HepG2 (cell line): ENCODE data around the gene MSMB. TPM values are rescaled to one million over a fixed set of nuclear protein-coding genes. Genes with fewer than 3 reads are reported as not detected.
A peak's percentile ranks its signal among the peaks of the same experiment; 100 is the strongest.

ENCODE experiments used
- ARID2 ChIP-seq: sonication (generic); formaldehyde crosslinking; IDR thresholded peaks from 2 replicates; pipeline ENCODE4 v1.8.1; 2022; ENCODE audit warnings: mild to moderate bottlenecking, missing genetic modification reagents, borderline replicate concordance
- ESRRA ChIP-seq: sonication (generic); formaldehyde crosslinking; IDR thresholded peaks from 2 replicates; pipeline ENCODE4 v1.5.1; 2020; ENCODE audit warnings: mild to moderate bottlenecking, low read depth, missing genetic modification reagents
- KDM1A ChIP-seq: IDR thresholded peaks from 2 replicates; pipeline ENCODE4 v1.6.1; 2016; ENCODE audit warnings: missing compliant biosample characterization
- POGK ChIP-seq: sonication (generic); formaldehyde crosslinking; conservative IDR thresholded peaks from 2 replicates; pipeline ENCODE4 v1.8.0; 2022; ENCODE audit warnings: mild to moderate bottlenecking, moderate library complexity, missing genetic modification reagents
- PTBP1 ChIP-seq: fragments of 200-400 bp; formaldehyde crosslinking; IDR thresholded peaks from 2 replicates; pipeline ENCODE4 v1.6.1; 2018; ENCODE audit warnings: low read length, low read depth; ENCODE audit not compliant: poor library complexity, severe bottlenecking
- YEATS4 ChIP-seq: sonication (generic); formaldehyde crosslinking; IDR thresholded peaks from 2 replicates; pipeline ENCODE4 v1.4.0; 2020; ENCODE audit warnings: missing genetic modification reagents, borderline replicate concordance
- ZFY ChIP-seq: sonication (generic); formaldehyde crosslinking; IDR thresholded peaks from 2 replicates; pipeline ENCODE4 v1.4.0; 2020; ENCODE audit warnings: missing genetic modification reagents
- ZNF17 ChIP-seq: sonication (generic); formaldehyde crosslinking; IDR thresholded peaks from 2 replicates; pipeline ENCODE4 v1.5.0; 2020; ENCODE audit warnings: mild to moderate bottlenecking, missing genetic modification reagents
- ZNF354B ChIP-seq: sonication (generic); formaldehyde crosslinking; IDR thresholded peaks from 2 replicates; pipeline ENCODE4 v1.8.0; 2022; ENCODE audit warnings: mild to moderate bottlenecking, missing genetic modification reagents
- ZNF777 ChIP-seq: sonication (generic); formaldehyde crosslinking; IDR thresholded peaks from 2 replicates; pipeline ENCODE4 v1.4.0; 2020; ENCODE audit warnings: missing genetic modification reagents
- polyA plus RNA-seq, 8 experiments: library from polyadenylated mRNA; depleted of rRNA in 3 of 8; stranded (reverse) in 7 of 8; unstranded in 1 of 8; fragments of >200 nt; fragmentation: Illumina TruSeq in 4 of 8; extraction: Trizol in 4 of 8; gene quantifications; 2 replicates each; pipeline versions ENCODE4 v1.2.1 to v1.2.3, GENCODE V29; 2011 to 2016; ENCODE audit warnings: low read depth in 4 of 8, missing spikeins in 1 of 8, mixed read lengths in 1 of 8; ENCODE audit not compliant: insufficient read depth in 1 of 8
- total RNA-seq, 5 experiments: library from RNA; depleted of rRNA; stranded (reverse); fragments of >200 nt; fragmentation: Illumina TruSeq; extraction: Trizol; gene quantifications; 2 replicates each; pipeline ENCODE4 v1.2.3, GENCODE V29; 2016; ENCODE audit warnings: low read depth in 1 of 5
- TF ChIP-seq, protein P1 (sequence below), 2 experiments: fragments of 450-650 bp in 1 of 2; sonication (generic) in 1 of 2; formaldehyde crosslinking in 1 of 2; IDR thresholded peaks; 2 replicates each; pipeline versions ENCODE4 v1.6.1 to v1.8.0; 2016 to 2022; ENCODE audit warnings: antibody characterized with exemption in 1 of 2, mild to moderate bottlenecking in 1 of 2, missing genetic modification reagents in 1 of 2
- TF ChIP-seq, protein P2 (sequence below): sonication (generic); formaldehyde crosslinking; IDR thresholded peaks from 2 replicates; pipeline ENCODE4 v1.8.1; 2022; ENCODE audit warnings: mild to moderate bottlenecking, missing genetic modification reagents
- TF ChIP-seq, protein P3 (sequence below): sonication (generic); formaldehyde crosslinking; IDR thresholded peaks from 2 replicates; pipeline ENCODE4 v1.4.0; 2020; ENCODE audit warnings: missing genetic modification reagents, borderline replicate concordance
- TF ChIP-seq, protein P4 (sequence below): IDR thresholded peaks from 2 replicates; pipeline ENCODE4 v1.6.1; 2016; ENCODE audit warnings: low read depth, borderline replicate concordance

Gene MSMB
- total and polyA plus RNA-seq, 2 of the 13 experiments (the other 11 are each of a cell fraction or from before 2014, with no cell fraction given): 0.84 TPM; not detected in 1

DNA sequence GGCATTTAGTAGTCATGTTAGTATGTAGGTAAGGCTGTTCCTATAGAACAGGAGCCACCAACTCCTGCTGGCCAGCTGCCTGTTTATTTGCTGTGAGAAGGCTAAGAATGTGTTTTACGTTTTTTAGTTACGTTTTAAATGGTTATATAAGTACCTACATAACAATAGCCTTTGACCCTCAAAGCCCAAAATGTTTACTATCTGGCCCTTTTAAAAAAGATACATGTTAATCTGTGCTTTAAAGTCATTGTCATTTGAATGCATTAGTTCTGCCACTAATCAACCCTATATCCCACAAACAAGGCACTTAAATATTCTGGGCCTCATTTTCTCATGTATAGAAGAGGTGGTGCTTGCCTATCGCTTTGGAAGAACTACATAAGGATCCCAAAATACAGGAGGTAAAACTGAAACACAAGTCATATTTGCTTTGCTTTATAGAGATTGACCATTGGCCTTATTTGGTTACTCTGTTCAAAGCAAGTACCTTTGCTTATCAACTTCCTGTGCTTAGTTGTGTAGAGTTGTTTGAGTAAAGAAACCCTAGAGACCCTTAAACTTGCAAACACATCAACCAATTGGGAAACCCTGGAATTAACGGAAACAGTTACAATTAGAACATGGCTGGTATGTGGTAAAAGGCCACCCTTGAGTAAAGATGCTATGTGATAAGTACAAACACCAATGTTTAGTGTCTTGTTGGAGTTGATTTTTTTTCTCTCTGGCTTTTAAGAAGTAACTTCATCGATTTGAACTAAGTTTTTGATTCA is 47.9 kb downstream of the MSMB start (continued):
- TF ChIP-seq, protein P1, sequence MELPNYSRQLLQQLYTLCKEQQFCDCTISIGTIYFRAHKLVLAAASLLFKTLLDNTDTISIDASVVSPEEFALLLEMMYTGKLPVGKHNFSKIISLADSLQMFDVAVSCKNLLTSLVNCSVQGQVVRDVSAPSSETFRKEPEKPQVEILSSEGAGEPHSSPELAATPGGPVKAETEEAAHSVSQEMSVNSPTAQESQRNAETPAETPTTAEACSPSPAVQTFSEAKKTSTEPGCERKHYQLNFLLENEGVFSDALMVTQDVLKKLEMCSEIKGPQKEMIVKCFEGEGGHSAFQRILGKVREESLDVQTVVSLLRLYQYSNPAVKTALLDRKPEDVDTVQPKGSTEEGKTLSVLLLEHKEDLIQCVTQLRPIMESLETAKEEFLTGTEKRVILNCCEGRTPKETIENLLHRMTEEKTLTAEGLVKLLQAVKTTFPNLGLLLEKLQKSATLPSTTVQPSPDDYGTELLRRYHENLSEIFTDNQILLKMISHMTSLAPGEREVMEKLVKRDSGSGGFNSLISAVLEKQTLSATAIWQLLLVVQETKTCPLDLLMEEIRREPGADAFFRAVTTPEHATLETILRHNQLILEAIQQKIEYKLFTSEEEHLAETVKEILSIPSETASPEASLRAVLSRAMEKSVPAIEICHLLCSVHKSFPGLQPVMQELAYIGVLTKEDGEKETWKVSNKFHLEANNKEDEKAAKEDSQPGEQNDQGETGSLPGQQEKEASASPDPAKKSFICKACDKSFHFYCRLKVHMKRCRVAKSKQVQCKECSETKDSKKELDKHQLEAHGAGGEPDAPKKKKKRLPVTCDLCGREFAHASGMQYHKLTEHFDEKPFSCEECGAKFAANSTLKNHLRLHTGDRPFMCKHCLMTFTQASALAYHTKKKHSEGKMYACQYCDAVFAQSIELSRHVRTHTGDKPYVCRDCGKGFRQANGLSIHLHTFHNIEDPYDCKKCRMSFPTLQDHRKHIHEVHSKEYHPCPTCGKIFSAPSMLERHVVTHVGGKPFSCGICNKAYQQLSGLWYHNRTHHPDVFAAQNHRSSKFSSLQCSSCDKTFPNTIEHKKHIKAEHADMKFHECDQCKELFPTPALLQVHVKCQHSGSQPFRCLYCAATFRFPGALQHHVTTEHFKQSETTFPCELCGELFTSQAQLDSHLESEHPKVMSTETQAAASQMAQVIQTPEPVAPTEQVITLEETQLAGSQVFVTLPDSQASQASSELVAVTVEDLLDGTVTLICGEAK (IDR thresholded peaks at IDR 0.05): no peak
- TF ChIP-seq, protein P1 (CRISPR knock-in tag; IDR thresholded peaks at IDR 0.05): no peak; the same call in 1 of the 2 replicates
- TF ChIP-seq ESRRA: no peak
- TF ChIP-seq, protein P2, sequence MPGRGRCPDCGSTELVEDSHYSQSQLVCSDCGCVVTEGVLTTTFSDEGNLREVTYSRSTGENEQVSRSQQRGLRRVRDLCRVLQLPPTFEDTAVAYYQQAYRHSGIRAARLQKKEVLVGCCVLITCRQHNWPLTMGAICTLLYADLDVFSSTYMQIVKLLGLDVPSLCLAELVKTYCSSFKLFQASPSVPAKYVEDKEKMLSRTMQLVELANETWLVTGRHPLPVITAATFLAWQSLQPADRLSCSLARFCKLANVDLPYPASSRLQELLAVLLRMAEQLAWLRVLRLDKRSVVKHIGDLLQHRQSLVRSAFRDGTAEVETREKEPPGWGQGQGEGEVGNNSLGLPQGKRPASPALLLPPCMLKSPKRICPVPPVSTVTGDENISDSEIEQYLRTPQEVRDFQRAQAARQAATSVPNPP (CRISPR knock-in tag): peak; percentile 90
- TF ChIP-seq ZNF354B (CRISPR knock-in tag): no peak; the same call in 1 of the 2 replicates
- TF ChIP-seq ZNF777: no peak
- no peak for TF ChIP-seq ZFY
- TF ChIP-seq, protein P3, sequence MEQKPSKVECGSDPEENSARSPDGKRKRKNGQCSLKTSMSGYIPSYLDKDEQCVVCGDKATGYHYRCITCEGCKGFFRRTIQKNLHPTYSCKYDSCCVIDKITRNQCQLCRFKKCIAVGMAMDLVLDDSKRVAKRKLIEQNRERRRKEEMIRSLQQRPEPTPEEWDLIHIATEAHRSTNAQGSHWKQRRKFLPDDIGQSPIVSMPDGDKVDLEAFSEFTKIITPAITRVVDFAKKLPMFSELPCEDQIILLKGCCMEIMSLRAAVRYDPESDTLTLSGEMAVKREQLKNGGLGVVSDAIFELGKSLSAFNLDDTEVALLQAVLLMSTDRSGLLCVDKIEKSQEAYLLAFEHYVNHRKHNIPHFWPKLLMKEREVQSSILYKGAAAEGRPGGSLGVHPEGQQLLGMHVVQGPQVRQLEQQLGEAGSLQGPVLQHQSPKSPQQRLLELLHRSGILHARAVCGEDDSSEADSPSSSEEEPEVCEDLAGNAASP (CRISPR knock-in tag): peak; percentile 80; the same call in 1 of the 2 replicates
- TF ChIP-seq KDM1A (CRISPR knock-in tag): no peak; the same call in 1 of the 2 replicates
- TF ChIP-seq YEATS4 (CRISPR knock-in tag): peak; percentile 76
- no peak for TF ChIP-seq PTBP1
- no peak for TF ChIP-seq ZNF17
- TF ChIP-seq POGK (CRISPR knock-in tag): no peak
- TF ChIP-seq, protein P4, sequence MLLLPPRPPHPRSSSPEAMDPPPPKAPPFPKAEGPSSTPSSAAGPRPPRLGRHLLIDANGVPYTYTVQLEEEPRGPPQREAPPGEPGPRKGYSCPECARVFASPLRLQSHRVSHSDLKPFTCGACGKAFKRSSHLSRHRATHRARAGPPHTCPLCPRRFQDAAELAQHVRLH (CRISPR knock-in tag): no peak
- peak; percentile 91; the same call in 1 of the 2 replicates for TF ChIP-seq ARID2 (CRISPR knock-in tag)
